Choroid plexus epithelial cell (primary cell): Measurements from ENCODE around the gene NXN.

Experiments
- DNase-seq: peaks from one replicate; pipeline ENCODE4 v3.0.0-alpha.2; 2010; ENCODE audit warnings: low read depth
- H3K4me3 ChIP-seq: 2 replicates; pipeline ENCODE4 v1.5.1; 2011; ENCODE audit warnings: low read depth, mild to moderate bottlenecking, control low read depth, low read length, moderate library complexity
- TF ChIP-seq, protein P1 (sequence below): conservative IDR thresholded peaks from 2 replicates; pipeline ENCODE4 v1.5.1; 2011; ENCODE audit warnings: low read depth, mild to moderate bottlenecking, control low read depth, inconsistent platforms, low read length, moderate library complexity

The NXN gene

DNA sequence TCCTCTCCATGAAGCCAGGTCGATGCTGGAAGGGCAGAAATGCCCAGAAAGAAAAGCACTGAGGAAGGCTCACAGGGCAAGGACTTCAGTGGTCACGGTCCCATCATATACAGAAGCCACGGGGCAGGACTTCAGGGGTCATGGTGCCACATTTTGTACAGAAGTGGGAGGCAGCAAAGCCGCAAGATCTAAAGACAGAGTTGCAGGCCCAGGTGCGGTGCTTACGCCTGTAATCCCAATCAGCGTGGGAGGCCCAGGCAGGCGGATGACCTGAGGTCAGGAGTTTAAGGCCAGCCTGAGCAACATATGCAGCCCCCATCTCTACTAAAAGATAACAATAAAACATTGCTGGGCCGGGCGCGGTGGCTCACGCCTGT lies 96.0 kb downstream of the NXN start:
- no peak overlapping the region for H3K4me3 ChIP-seq
- no peak for DNase-seq
- TF ChIP-seq, protein P1, sequence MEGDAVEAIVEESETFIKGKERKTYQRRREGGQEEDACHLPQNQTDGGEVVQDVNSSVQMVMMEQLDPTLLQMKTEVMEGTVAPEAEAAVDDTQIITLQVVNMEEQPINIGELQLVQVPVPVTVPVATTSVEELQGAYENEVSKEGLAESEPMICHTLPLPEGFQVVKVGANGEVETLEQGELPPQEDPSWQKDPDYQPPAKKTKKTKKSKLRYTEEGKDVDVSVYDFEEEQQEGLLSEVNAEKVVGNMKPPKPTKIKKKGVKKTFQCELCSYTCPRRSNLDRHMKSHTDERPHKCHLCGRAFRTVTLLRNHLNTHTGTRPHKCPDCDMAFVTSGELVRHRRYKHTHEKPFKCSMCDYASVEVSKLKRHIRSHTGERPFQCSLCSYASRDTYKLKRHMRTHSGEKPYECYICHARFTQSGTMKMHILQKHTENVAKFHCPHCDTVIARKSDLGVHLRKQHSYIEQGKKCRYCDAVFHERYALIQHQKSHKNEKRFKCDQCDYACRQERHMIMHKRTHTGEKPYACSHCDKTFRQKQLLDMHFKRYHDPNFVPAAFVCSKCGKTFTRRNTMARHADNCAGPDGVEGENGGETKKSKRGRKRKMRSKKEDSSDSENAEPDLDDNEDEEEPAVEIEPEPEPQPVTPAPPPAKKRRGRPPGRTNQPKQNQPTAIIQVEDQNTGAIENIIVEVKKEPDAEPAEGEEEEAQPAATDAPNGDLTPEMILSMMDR, result no peak

- H3K4me3 ChIP-seq, result no peak overlapping the region
- TF ChIP-seq, protein P1, result no peak
- DNase-seq, result peak; percentile 81
These were observed 96.6 kb downstream of the NXN start for GRCh38 chr17:882827-883585.

- no peak for DNase-seq
- H3K4me3 ChIP-seq, result no peak overlapping the region
- TF ChIP-seq, protein P1, result no peak
These were observed 97.8 kb downstream of the NXN start for GRCh38 chr17:881778-882177.

DNA sequence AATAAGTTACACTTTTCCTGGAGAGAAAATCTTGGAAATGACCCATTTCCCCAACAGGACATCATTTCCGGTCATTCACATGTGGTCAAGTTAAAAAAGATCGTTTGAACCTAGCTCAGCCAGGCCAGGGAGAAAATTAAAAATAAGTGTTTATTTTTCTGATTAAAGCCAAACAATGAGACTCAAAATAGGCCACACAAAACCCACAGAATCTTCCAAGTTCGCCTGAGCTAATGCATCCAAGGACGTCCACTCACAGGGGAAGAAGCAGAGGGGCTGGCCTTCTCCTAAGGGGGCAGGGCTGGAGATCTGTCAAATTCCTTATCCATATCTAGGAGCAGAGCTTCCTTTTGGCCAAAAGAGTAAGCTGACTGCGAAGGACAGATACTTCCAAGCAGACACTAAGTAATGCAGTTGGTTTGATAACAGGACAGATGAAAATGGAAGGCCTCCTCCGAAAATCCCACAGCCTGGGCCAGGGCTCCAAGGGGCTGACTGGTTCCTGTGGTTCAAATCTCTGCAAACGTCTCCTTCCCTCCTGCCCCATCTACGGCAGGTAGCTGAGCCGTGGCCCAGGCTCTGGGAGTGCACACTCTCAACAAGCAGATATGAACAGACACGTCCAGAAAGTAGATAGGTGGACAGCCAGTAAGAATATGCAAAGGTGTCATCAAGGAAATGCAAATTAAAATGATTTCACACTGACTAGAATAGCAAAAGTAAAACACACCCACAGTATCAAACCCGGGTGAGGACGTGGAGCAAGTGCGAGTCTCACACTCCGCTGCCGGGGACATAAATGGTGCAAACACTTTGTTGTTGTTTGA lies 98.9 kb downstream of the NXN start:
- H3K4me3 ChIP-seq, result no peak overlapping the region
- TF ChIP-seq, protein P1, result no peak
- peak; percentile 22 for DNase-seq

- TF ChIP-seq, protein P1, result peak; percentile 84
- no peak overlapping the region for H3K4me3 ChIP-seq
- peak; percentile 91 for DNase-seq
These were observed 99.8 kb downstream of the NXN start for GRCh38 chr17:879546-880442.

DNA sequence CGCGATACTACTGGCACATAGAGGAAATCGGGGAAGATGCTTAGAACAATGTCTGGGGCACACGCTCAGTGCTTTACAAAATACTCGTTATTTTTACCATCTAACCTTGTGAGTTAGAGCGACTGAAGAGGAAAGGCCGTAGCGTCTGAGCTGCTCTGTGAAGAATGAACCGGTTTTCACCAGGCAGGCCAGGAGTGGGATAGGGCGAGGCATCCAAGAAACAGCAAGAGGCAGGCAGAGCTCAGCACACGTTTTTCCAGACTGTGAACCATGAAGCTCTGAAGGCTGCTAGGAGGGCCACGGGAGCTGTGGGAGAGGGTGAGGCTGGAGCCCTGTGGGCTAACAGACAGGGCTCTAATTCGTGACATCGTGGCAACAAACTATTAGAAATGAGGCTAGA lies 101.9 kb downstream of the NXN start:
- no peak for DNase-seq
- TF ChIP-seq, protein P1, result no peak
- H3K4me3 ChIP-seq, result no peak overlapping the region
